HepG2 (cell line): ENCODE measurements around the gene ZFP42. TPM values are rescaled to one million over a fixed set of nuclear protein-coding genes. Genes with fewer than 3 reads are reported as not detected.

Experiments used
- ATAC-seq: fragments of 200-7000 bp; cut with Tn5 transposase; 3 replicates; pipeline ENCODE4 v1.9.1; 2020; ENCODE audit warnings: mild to moderate bottlenecking, moderate library complexity
- BruUV-seq: library from RNA; stranded (reverse); fragments of 400-500 nt; replicated peaks from 2 replicates; lab custom pipeline; 2021; lab: Mats Ljungman, UMichigan
- CTCF ChIA-PET: fragments of 300-600 bp; formaldehyde crosslinking; extraction: SDS; loops from one replicate; lab custom pipeline; 2021; ENCODE audit warnings: low total read pairs, inconsistent platforms, low intra/inter-chr PET ratio; lab: Yijun Ruan, JAX
- POLR2A ChIA-PET: fragments of 350-600 bp; sonication (Branson Sonifier 250); formaldehyde crosslinking; loops from one replicate; lab custom pipeline; 2020; ENCODE audit warnings: antibody characterized with exemption, inconsistent platforms; lab: Yijun Ruan, JAX
- DNase-seq: peaks from one replicate; pipeline ENCODE4 v3.0.0-alpha.2; 2015; ENCODE audit warnings: low spot score
- FAIRE-seq: peaks from 3 replicates; lab custom pipeline; 2011; peaks lifted over from hg19 to GRCh38; lab: Jason Lieb, UNC
- H2AFZ ChIP-seq: one replicate; pipeline ENCODE4 v1.6.1; 2011; ENCODE audit warnings: low read length, inconsistent platforms
- H3K27ac ChIP-seq: fragments of 300-600 bp; 3 replicates; pipeline ENCODE4 v1.8.0; 2011; ENCODE audit warnings: mixed run types, mild to moderate bottlenecking, mixed read lengths, low read length, inconsistent platforms; ENCODE audit not compliant: insufficient read depth; ENCODE audit errors: extremely low read length
- H3K27me3 ChIP-seq, 2 experiments: fragments of 200-600 bp in 1 of 2; 2 replicates in 1 of 2; 3 replicates in 1 of 2; pipeline versions ENCODE4 v1.6.0 to v1.8.0; 2011; ENCODE audit warnings: low read length in 2 of 2, mild to moderate bottlenecking in 2 of 2, moderate library complexity in 2 of 2, inconsistent platforms in 1 of 2; ENCODE audit not compliant: insufficient read depth in 2 of 2, control insufficient read depth in 1 of 2
- H3K36me3 ChIP-seq, 2 experiments: fragments of 200-600 bp in 1 of 2; replicated peaks in 1 of 2; 2 replicates in 1 of 2; 3 replicates in 1 of 2; pipeline versions ENCODE4 v1.5.1 to v1.8.0; 2011; ENCODE audit warnings: low read length in 2 of 2, inconsistent platforms in 1 of 2; ENCODE audit not compliant: insufficient read depth in 2 of 2, control insufficient read depth in 1 of 2
- H3K4me1 ChIP-seq: 2 replicates; pipeline ENCODE4 v1.5.1; 2012; ENCODE audit warnings: low read length, inconsistent platforms; ENCODE audit not compliant: insufficient read depth
- H3K4me2 ChIP-seq: 2 replicates; pipeline ENCODE4 v1.6.0; 2011; ENCODE audit warnings: low read depth, low read length, inconsistent platforms
- H3K4me3 ChIP-seq, 3 experiments: fragments of 200-600 bp in 1 of 3; sonication (generic), shearing (Covaris generic) in 1 of 3; replicated peaks in 1 of 3; 2 replicates each; pipeline ENCODE4 v1.5.1; 2011 to 2016; ENCODE audit warnings: low read length in 3 of 3, inconsistent platforms in 2 of 3, low read depth in 2 of 3, mild to moderate bottlenecking in 2 of 3, control low read depth in 1 of 3, mixed read lengths in 1 of 3; ENCODE audit not compliant: insufficient read depth in 1 of 3
- H3K79me2 ChIP-seq: one replicate; pipeline ENCODE4 v1.6.1; 2011; ENCODE audit warnings: low read length, inconsistent platforms; ENCODE audit not compliant: insufficient read depth
- H3K9ac ChIP-seq: 2 replicates; pipeline ENCODE4 v1.6.0; 2011; ENCODE audit warnings: mild to moderate bottlenecking, low read depth, low read length, inconsistent platforms; ENCODE audit not compliant: insufficient read depth
- H3K9me3 ChIP-seq: 2 replicates; pipeline ENCODE4 v1.5.1; 2012; ENCODE audit warnings: mild to moderate bottlenecking, low read length
- H4K20me1 ChIP-seq: 2 replicates; pipeline ENCODE4 v1.6.0; 2011; ENCODE audit warnings: inconsistent platforms, mild to moderate bottlenecking, low read length, moderate library complexity; ENCODE audit not compliant: insufficient read depth
- CAMTA2 ChIP-seq: sonication (generic); formaldehyde crosslinking; IDR thresholded peaks from 2 replicates; pipeline ENCODE4 v1.4.0; 2020; ENCODE audit warnings: mild to moderate bottlenecking, missing genetic modification reagents, borderline replicate concordance
- FOXK2 ChIP-seq: fragments of 450-650 bp; IDR thresholded peaks from 2 replicates; pipeline ENCODE4 v1.6.1; 2016
- GTF2F1 ChIP-seq: fragments of 150-350 bp; IDR thresholded peaks from 2 replicates; pipeline ENCODE4 v1.6.1; 2014; ENCODE audit warnings: low read length
- GTF3A ChIP-seq: sonication (generic); formaldehyde crosslinking; conservative IDR thresholded peaks from 2 replicates; pipeline ENCODE4 v1.4.0; 2020; ENCODE audit warnings: mild to moderate bottlenecking, missing genetic modification reagents
- MTA3 ChIP-seq: sonication (generic); formaldehyde crosslinking; IDR thresholded peaks from 2 replicates; pipeline ENCODE4 v1.4.0; 2020; ENCODE audit warnings: missing genetic modification reagents
- TFDP1 ChIP-seq: IDR thresholded peaks from 2 replicates; pipeline ENCODE4 v1.6.1; 2016; ENCODE audit warnings: missing compliant biosample characterization, missing genetic modification reagents, borderline replicate concordance
- TGIF2 ChIP-seq: IDR thresholded peaks from 2 replicates; pipeline ENCODE4 v1.6.1; 2016; ENCODE audit warnings: control low read depth, missing compliant biosample characterization
- ZNF451 ChIP-seq: sonication (generic); formaldehyde crosslinking; IDR thresholded peaks from 2 replicates; pipeline ENCODE4 v1.5.0; 2020; ENCODE audit warnings: mild to moderate bottlenecking, missing genetic modification reagents
- ZNF460 ChIP-seq: sonication (generic); formaldehyde crosslinking; IDR thresholded peaks from 2 replicates; pipeline ENCODE4 v1.5.1; 2020; ENCODE audit warnings: missing genetic modification reagents, mild to moderate bottlenecking, borderline replicate concordance
- ZNF598 ChIP-seq: sonication (generic); formaldehyde crosslinking; IDR thresholded peaks from 2 replicates; pipeline ENCODE4 v1.5.1; 2020; ENCODE audit warnings: mild to moderate bottlenecking, missing genetic modification reagents, borderline replicate concordance
- whole genome bisulfite sequencing: methylation state at CpG from one replicate; pipeline ENCODE4 v1.1.6; 2017; ENCODE audit warnings: low lambda C conversion rate; 5-methylcytosine and 5-hydroxymethylcytosine counted together
- in situ Hi-C: cut with HindIII; loops from 2 replicates; pipeline ENCODE4 v1.10.0; 2017; ENCODE audit warnings: low pct_unique_long_range_greater_than_20kb; ENCODE audit not compliant: extremely low pct_ligation_motif_present
- intact Hi-C: fragments of 100-400 bp; cut with micrococcal nuclease; formaldehyde crosslinking; loops from one replicate; pipeline ENCODE4 v1.10.0; 2022; ENCODE audit not compliant: unreplicated experiment
- polyA plus RNA-seq, 8 experiments: library from polyadenylated mRNA; depleted of rRNA in 3 of 8; stranded (reverse) in 7 of 8; unstranded in 1 of 8; fragments of >200 nt; fragmentation: Illumina TruSeq in 4 of 8; extraction: Trizol in 4 of 8; gene quantifications; 2 replicates each; pipeline versions ENCODE4 v1.2.1 to v1.2.3, GENCODE V29; 2011 to 2016; ENCODE audit warnings: low read depth in 4 of 8, missing spikeins in 1 of 8, mixed read lengths in 1 of 8; ENCODE audit not compliant: insufficient read depth in 1 of 8
- total RNA-seq, 5 experiments: library from RNA; depleted of rRNA; stranded (reverse); fragments of >200 nt; fragmentation: Illumina TruSeq; extraction: Trizol; gene quantifications; 2 replicates each; pipeline ENCODE4 v1.2.3, GENCODE V29; 2016; ENCODE audit warnings: low read depth in 1 of 5
- TF ChIP-seq, protein P1 (sequence below), 2 experiments: sonication (generic) in 1 of 2; formaldehyde crosslinking in 1 of 2; IDR thresholded peaks; 2 replicates each; pipeline versions ENCODE4 v1.5.1 to v1.6.1; 2011 to 2020; ENCODE audit warnings: borderline replicate concordance in 1 of 2, low read depth in 1 of 2, low read length in 1 of 2, mild to moderate bottlenecking in 1 of 2, missing genetic modification reagents in 1 of 2, moderate library complexity in 1 of 2

The ZFP42 gene
- total and polyA plus RNA-seq, 2 of the 13 experiments (the other 11 are each of a cell fraction or from before 2014, with no cell fraction given) = not detected

DNA sequence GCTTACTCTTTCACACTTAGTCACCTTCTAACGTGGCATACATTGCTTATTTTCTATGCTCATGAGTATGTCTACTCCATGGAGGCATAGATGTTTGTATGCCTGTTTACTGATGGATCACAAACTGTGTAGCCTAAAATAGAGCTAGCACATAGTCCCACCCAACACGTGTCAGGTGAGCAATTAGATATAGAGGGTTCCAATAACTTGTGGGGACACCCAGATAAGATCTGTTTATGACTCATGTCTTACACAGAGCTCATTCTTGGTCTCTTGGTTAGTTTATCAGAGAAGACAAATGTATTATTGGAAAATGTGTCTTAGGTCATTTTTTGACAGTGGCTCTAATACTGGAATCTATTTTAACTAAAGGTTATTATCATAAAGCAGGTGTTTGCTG lies 6.8 kb downstream of the ZFP42 start (continued):
- TF ChIP-seq, protein P1, sequence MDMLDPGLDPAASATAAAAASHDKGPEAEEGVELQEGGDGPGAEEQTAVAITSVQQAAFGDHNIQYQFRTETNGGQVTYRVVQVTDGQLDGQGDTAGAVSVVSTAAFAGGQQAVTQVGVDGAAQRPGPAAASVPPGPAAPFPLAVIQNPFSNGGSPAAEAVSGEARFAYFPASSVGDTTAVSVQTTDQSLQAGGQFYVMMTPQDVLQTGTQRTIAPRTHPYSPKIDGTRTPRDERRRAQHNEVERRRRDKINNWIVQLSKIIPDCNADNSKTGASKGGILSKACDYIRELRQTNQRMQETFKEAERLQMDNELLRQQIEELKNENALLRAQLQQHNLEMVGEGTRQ (IDR thresholded peaks at IDR 0.05; ENCODE audit: low read depth, low read length) = no peak
- TF ChIP-seq, protein P1 (CRISPR knock-in tag; IDR thresholded peaks at IDR 0.05; ENCODE audit: borderline replicate concordance) = no peak
- TF ChIP-seq CAMTA2 (CRISPR knock-in tag) = no peak
- no peak for TF ChIP-seq GTF2F1
- TF ChIP-seq ZNF598 (CRISPR knock-in tag) = no peak
- no peak for TF ChIP-seq GTF3A

GRCh38 chr4:188002751-188003150 lies 7.2 kb downstream of the ZFP42 start:
- H3K36me3 ChIP-seq = no peaks in the 10 kb centered on the region
- POLR2A ChIA-PET = no interaction called here
- H3K4me3 ChIP-seq = no peak overlapping the region
- peaks cover 0 to 9% of the 10 kb centered on the region in 2 experiments; a peak in 2 of 5 replicates for H3K27me3 ChIP-seq
- in situ Hi-C loops (no loop called here), intact Hi-C loops (no loop called here)
- FAIRE-seq (no peak), DNase-seq (no peak), ATAC-seq (no peak)
- H3K9ac ChIP-seq = no peak overlapping the region
- H2AFZ ChIP-seq = no peak overlapping the region
- H3K9me3 ChIP-seq = no peaks in the 10 kb centered on the region
- WGBS = 29% methylated on average over 7 of the region's 7 CpGs
- H3K27ac ChIP-seq = no peak overlapping the region
- no TSS peak for BruUV-seq
- no peaks in the 10 kb centered on the region for H3K4me1 ChIP-seq
- no peaks in the 10 kb centered on the region for H3K79me2 ChIP-seq
- no peaks in the 10 kb centered on the region for H4K20me1 ChIP-seq
- TF ChIP-seq MTA3 (CRISPR knock-in tag) (no peak), TGIF2 (CRISPR knock-in tag) (no peak), FOXK2 (no peak), ZNF460 (no peak), ZNF451 (no peak), TFDP1 (no peak)
- H3K4me2 ChIP-seq = no peak overlapping the region
- CTCF ChIA-PET = no interaction called here
